Stimulated activated CD8-positive, alpha-beta memory T cell treated with anti-CD3 and anti-CD28 coated beads, Interleukin-12 subunit alpha, Interleukin-12 subunit beta, amount 100 ng/mL, for 1 hour (primary cell): Measurements from ENCODE around the gene ANKRD52.
"Not testable (repeated sequence)": the region's sequence is repeated elsewhere in the genome, so short reads cannot be mapped to it uniquely, and the experiment has no call there.

Experiments
- DNase-seq: peaks from one replicate; pipeline ENCODE4 v3.0.0-alpha.2; 2020; ENCODE audit warnings: low read depth

Gene ANKRD52

GRCh38 chr12:56208006-56208405, 50.2 kb downstream of the ANKRD52 start:
- no peak for DNase-seq

- no peak for DNase-seq
Measured at GRCh38 chr12:56206452-56207166, 51.6 kb downstream of the ANKRD52 start.

GRCh38 chr12:56205445-56205844, 52.7 kb downstream of the ANKRD52 start:
- no peak for DNase-seq

- DNase-seq = no peak
Measured at GRCh38 chr12:56204275-56204674, 53.9 kb downstream of the ANKRD52 start.

- no peak for DNase-seq
Measured at GRCh38 chr12:56202838-56203237, 55.3 kb downstream of the ANKRD52 start.

- DNase-seq = no peak
Measured at GRCh38 chr12:56202366-56202765, 55.8 kb downstream of the ANKRD52 start.

GRCh38 chr12:56198836-56199235, 59.3 kb downstream of the ANKRD52 start:
- no peak for DNase-seq

GRCh38 chr12:56197921-56198635, 60.1 kb downstream of the ANKRD52 start:
- no peak for DNase-seq

- not testable (repeated sequence) for DNase-seq
Measured at GRCh38 chr12:56196818-56197550, 61.2 kb downstream of the ANKRD52 start.

- DNase-seq = peak; percentile 61
Measured at GRCh38 chr12:56193025-56193578, 65.1 kb downstream of the ANKRD52 start.

GRCh38 chr12:56192582-56192981, 65.6 kb downstream of the ANKRD52 start:
- DNase-seq = no peak

- no peak for DNase-seq
Measured at GRCh38 chr12:56190695-56191155, 67.5 kb downstream of the ANKRD52 start.

GRCh38 chr12:56189918-56190694, 68.1 kb downstream of the ANKRD52 start:
- DNase-seq = peak; percentile 56

GRCh38 chr12:56189099-56189917, 68.9 kb downstream of the ANKRD52 start, which contains the start of gene SMARCC2:
TSS of gene SMARCC2 (minus strand) at chr12:56189483. CDS start at chr12:56189461, 22 bp downstream.
- DNase-seq = peak; percentile 71

- DNase-seq = no peak
Measured at GRCh38 chr12:56188778-56189098, 69.4 kb downstream of the ANKRD52 start.

GRCh38 chr12:56188131-56188777, 69.9 kb downstream of the ANKRD52 start:
- no peak for DNase-seq
